ENCODE results near the gene SF3B6.

The SF3B6 gene

GRCh38 chr2:24018241-24018640 lies 57.9 kb downstream of the SF3B6 start:
- no peak for DNase-seq

GRCh38 chr2:24017711-24018110 lies 58.4 kb downstream of the SF3B6 start:
- DNase-seq: no peak

All from CD4-positive, alpha-beta T cell treated with Interferon alpha-2 for 1 hour (primary cell).